Uterus (tissue), 2 donors: ENCODE data around the gene CHCHD3.

Source experiments
- POLR2A ChIP-seq, 2 donors: fragments of 450-650 bp; IDR thresholded peaks; one replicate each; pipeline ENCODE4 v1.6.1; 2016; ENCODE audit warnings: antibody characterized with exemption in 2 of 2, mild to moderate bottlenecking in 1 of 2, moderate library complexity in 1 of 2
- TF ChIP-seq, protein P1 (sequence below), 4 experiments: fragments of 200-600 bp in 2 of 4; fragments of 450-650 bp in 2 of 4; sonication (generic) in 2 of 4; IDR thresholded peaks; one replicate each; pipeline ENCODE4 v1.5.1; 2016 to 2019; ENCODE audit warnings: antibody characterized with exemption in 4 of 4, mild to moderate bottlenecking in 2 of 4, moderate library complexity in 1 of 4

DNA sequence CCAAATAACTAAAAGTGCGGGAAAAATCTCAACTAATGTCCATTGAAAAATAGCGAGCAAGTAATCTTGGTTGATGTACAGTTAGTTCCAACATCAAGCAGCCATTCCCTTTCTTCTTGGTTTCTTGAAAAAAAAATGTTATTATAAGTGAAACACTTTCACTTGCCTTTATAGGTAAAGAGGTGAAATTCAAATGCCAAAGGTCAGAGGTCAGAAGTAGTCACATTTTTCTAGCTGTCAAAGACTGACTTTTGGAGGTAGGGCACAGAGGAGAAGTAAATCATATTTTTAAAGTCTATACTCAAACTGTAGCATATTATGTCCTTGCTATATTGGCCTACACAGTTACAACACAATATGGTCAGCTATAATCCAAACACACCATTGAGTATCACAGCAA, 62.3 kb downstream of the CHCHD3 start:
- TF ChIP-seq, protein P1, sequence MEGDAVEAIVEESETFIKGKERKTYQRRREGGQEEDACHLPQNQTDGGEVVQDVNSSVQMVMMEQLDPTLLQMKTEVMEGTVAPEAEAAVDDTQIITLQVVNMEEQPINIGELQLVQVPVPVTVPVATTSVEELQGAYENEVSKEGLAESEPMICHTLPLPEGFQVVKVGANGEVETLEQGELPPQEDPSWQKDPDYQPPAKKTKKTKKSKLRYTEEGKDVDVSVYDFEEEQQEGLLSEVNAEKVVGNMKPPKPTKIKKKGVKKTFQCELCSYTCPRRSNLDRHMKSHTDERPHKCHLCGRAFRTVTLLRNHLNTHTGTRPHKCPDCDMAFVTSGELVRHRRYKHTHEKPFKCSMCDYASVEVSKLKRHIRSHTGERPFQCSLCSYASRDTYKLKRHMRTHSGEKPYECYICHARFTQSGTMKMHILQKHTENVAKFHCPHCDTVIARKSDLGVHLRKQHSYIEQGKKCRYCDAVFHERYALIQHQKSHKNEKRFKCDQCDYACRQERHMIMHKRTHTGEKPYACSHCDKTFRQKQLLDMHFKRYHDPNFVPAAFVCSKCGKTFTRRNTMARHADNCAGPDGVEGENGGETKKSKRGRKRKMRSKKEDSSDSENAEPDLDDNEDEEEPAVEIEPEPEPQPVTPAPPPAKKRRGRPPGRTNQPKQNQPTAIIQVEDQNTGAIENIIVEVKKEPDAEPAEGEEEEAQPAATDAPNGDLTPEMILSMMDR (IDR thresholded peaks at IDR 0.05) = no peak
- no peak for TF ChIP-seq POLR2A (IDR thresholded peaks at IDR 0.05)
